Breast epithelium (tissue), 3 donors: ENCODE results near the gene PRKAG1.

ENCODE experiments used
- POLR2A ChIP-seq: fragments of 450-650 bp; IDR thresholded peaks from one replicate; pipeline ENCODE4 v1.6.1; 2016; ENCODE audit warnings: antibody characterized with exemption, mild to moderate bottlenecking, moderate library complexity
- TF ChIP-seq, protein P1 (sequence below), 3 donors: fragments of 450-650 bp; IDR thresholded peaks; one replicate each; pipeline ENCODE4 v1.5.1; 2016 to 2017; ENCODE audit warnings: antibody characterized with exemption in 3 of 3, mild to moderate bottlenecking in 3 of 3, moderate library complexity in 3 of 3

DNA sequence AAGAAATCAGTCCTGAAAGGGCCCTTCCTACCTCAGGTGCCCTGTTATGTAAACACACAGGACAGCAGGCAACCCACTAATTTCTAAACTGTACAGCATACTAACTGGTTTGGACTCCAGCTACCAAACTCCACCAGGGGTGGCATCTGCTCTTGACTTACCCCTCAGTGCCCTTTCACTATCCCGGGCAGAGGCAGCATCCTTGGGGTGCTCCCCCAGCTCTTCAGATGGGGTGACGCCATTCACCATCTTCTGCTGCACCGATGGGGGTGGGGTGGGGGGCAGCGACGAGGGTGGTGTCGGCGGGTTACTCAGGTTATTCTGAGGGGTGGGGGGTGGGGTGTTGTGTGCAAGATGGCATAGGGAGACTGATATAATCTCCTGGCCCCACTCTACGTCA lies 11.5 kb upstream of the PRKAG1 start:
- TF ChIP-seq, protein P1, sequence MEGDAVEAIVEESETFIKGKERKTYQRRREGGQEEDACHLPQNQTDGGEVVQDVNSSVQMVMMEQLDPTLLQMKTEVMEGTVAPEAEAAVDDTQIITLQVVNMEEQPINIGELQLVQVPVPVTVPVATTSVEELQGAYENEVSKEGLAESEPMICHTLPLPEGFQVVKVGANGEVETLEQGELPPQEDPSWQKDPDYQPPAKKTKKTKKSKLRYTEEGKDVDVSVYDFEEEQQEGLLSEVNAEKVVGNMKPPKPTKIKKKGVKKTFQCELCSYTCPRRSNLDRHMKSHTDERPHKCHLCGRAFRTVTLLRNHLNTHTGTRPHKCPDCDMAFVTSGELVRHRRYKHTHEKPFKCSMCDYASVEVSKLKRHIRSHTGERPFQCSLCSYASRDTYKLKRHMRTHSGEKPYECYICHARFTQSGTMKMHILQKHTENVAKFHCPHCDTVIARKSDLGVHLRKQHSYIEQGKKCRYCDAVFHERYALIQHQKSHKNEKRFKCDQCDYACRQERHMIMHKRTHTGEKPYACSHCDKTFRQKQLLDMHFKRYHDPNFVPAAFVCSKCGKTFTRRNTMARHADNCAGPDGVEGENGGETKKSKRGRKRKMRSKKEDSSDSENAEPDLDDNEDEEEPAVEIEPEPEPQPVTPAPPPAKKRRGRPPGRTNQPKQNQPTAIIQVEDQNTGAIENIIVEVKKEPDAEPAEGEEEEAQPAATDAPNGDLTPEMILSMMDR (IDR thresholded peaks at IDR 0.05) = no peak
- TF ChIP-seq POLR2A = no peak
